ENCODE measurements around the gene FAM13B.

DNA sequence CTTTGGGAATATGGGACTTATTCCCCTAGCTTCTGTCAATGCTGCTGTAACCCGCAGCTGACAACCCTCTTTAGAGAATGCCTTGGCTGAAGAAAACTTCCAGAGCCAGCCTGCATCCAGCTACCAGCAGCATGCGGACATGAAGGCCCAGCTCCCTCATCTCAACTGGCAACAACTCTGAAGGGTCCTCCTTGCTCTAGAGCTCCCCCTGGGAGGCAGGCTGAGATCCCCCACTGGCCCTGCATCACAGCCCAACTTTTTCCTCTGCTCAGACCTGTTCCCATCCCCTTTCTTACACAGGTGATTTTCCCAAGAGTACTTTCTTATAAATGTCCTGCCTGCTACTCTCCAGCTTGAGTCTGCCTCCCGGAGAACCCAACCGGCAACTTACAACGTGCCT lies 32.2 kb upstream of the FAM13B start:
- TF ChIP-seq, protein P1, sequence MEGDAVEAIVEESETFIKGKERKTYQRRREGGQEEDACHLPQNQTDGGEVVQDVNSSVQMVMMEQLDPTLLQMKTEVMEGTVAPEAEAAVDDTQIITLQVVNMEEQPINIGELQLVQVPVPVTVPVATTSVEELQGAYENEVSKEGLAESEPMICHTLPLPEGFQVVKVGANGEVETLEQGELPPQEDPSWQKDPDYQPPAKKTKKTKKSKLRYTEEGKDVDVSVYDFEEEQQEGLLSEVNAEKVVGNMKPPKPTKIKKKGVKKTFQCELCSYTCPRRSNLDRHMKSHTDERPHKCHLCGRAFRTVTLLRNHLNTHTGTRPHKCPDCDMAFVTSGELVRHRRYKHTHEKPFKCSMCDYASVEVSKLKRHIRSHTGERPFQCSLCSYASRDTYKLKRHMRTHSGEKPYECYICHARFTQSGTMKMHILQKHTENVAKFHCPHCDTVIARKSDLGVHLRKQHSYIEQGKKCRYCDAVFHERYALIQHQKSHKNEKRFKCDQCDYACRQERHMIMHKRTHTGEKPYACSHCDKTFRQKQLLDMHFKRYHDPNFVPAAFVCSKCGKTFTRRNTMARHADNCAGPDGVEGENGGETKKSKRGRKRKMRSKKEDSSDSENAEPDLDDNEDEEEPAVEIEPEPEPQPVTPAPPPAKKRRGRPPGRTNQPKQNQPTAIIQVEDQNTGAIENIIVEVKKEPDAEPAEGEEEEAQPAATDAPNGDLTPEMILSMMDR (conservative IDR thresholded peaks at IDR 0.05; ENCODE audit: low read depth, low read length) = peak; percentile 56
- no peak for TF ChIP-seq EZH2phosphoT487 (IDR thresholded peaks at IDR 0.05; ENCODE audit: borderline replicate concordance, low read length)
